Spinal cord (tissue), 10 donors: ENCODE measurements around the gene STAG1. TPM values are rescaled to one million over a fixed set of nuclear protein-coding genes. Genes with fewer than 3 reads are reported as not detected.
"Not testable (repeated sequence)": the region's sequence is repeated elsewhere in the genome, so short reads cannot be mapped to it uniquely, and the experiment has no call there.

ENCODE experiments used
- DNase-seq, 6 donors: peaks; one replicate each; pipeline versions ENCODE4 v3.0.0 to v3.0.0-alpha.2; 2013 to 2015; ENCODE audit warnings: low spot score in 6 of 6, low read depth in 4 of 6
- H3K27ac ChIP-seq: one replicate; pipeline ENCODE4 v1.5.1; 2013; ENCODE audit warnings: low read depth, low read length, control low read depth
- H3K27me3 ChIP-seq: one replicate; pipeline ENCODE4 v1.6.1; 2013; ENCODE audit warnings: low read length; ENCODE audit not compliant: control insufficient read depth, insufficient read depth
- H3K36me3 ChIP-seq: one replicate; pipeline ENCODE4 v1.6.1; 2013; ENCODE audit warnings: low read length; ENCODE audit not compliant: control insufficient read depth, insufficient read depth
- H3K4me1 ChIP-seq: one replicate; pipeline ENCODE4 v1.6.1; 2013; ENCODE audit warnings: low read length; ENCODE audit not compliant: control insufficient read depth, insufficient read depth
- H3K4me3 ChIP-seq: one replicate; pipeline ENCODE4 v1.5.1; 2013; ENCODE audit warnings: low read depth, low read length, control low read depth
- H3K9me3 ChIP-seq: one replicate; pipeline ENCODE4 v1.6.1; 2013; ENCODE audit warnings: low read length; ENCODE audit not compliant: control insufficient read depth, insufficient read depth
- WGBS: methylation state at CpG from one replicate; pipeline ENCODE4 v1.1.5; 2013; ENCODE audit warnings: missing lambda C conversion rate; ENCODE audit not compliant: insufficient coverage; 5-methylcytosine and 5-hydroxymethylcytosine counted together
- polyA plus RNA-seq, 2 donors: library from polyadenylated mRNA; unstranded; fragments of 120-200 nt; gene quantifications; one replicate each; pipeline ENCODE4 v1.2.1, GENCODE V29; 2013; ENCODE audit not compliant: insufficient read length in 2 of 2
- total RNA-seq, 2 donors: library from RNA; depleted of rRNA in 1 of 2; stranded (reverse); fragments of 120-200 nt in 1 of 2; fragments of >200 nt in 1 of 2; gene quantifications; one replicate each; pipeline versions ENCODE4 v1.2.3 to v1.2.4, GENCODE V29; 2013 to 2014
- donor health status: healthy.

Gene STAG1
- total and polyA plus RNA-seq, 4 donors, result 24.8 to 77.4 (median 45.0) TPM

GRCh38 chr3:136644212-136644611 lies 108.0 kb downstream of the STAG1 start:
- Histone ChIP-seq H3K4me1 (no peaks in the 10 kb centered on the region), H3K36me3 (no peaks in the 10 kb centered on the region), H3K9me3 (no peaks in the 10 kb centered on the region), H3K4me3 (no peak overlapping the region), H3K27me3 (no peaks in the 10 kb centered on the region), H3K27ac (no peak overlapping the region)
- no CpG with 5 or more reads among the region's 1 CpG for WGBS
- DNase-seq, result peak in 1 of 6 donors; percentile 55

DNA sequence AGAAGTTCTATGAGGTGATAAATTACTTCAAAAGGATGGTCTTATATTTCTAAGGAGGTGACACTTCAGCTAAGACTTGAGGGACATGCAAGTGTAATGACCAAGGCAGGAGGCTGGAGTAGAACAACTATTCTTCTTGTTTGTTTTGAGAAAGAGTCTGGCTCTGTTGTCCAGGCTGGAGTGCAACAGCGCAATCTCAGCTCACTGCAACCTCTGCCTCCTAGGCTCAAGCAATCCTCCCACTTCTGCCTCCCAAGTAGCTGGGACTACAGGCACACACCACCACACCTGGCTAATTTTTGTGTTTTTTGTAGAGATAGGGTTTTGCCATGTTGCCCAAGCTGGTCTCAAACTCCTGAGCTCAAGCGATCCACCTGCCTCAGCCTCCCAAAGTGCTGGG lies 108.8 kb downstream of the STAG1 start:
- not testable (repeated sequence) for H3K9me3 ChIP-seq, DNase-seq, H3K4me3 ChIP-seq, H3K4me1 ChIP-seq, H3K27me3 ChIP-seq, H3K36me3 ChIP-seq, H3K27ac ChIP-seq
- 100% methylated on average over 1 of the region's 2 CpGs for WGBS

DNA sequence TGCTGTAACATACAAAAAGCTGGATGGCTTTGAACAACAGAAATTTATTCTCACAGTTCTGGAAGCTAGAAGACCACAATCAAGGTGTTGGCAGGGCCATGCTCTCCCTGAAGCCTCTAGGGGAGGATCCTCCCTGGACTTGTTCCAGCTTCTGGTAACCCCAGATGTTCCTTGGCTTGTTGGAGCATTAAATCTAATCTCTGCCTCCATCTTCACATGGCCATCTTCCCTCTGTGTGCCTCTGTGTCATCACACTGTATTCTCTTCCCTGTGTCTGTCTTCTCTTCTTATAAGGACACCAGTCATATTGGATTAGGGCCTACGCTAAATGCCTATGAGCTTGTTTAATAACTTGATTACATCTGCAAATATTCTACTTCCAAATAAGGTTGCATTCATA lies 109.5 kb downstream of the STAG1 start:
- Histone ChIP-seq H3K4me3 (no peak overlapping the region), H3K36me3 (no peaks in the 10 kb centered on the region), H3K27ac (no peak overlapping the region), H3K27me3 (no peaks in the 10 kb centered on the region), H3K4me1 (no peaks in the 10 kb centered on the region), H3K9me3 (no peaks in the 10 kb centered on the region)
- no peak for DNase-seq
- no CpG with 5 or more reads among the region's 1 CpG for WGBS

DNA sequence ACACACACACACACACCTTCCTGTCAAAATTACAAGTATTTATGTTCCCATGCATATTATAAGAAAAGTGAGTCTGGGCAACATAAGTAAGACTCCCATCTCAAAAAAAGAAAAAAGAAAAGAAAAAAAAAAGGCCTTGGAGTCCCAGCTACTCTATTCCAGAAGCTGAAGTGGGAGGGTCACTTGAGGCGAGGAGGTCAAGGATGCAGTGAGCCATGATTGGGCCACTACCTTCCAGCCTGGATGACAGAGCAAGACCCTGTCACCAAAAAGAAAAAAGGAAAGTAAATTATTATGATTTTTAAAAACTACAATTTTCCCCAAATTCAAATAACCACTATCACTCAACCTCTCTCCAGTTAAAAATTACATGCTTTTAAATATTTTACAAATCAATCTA lies 113.1 kb downstream of the STAG1 start:
- Histone ChIP-seq H3K27me3 (no peaks in the 10 kb centered on the region), H3K4me3 (no peak overlapping the region), H3K9me3 (no peaks in the 10 kb centered on the region), H3K4me1 (no peaks in the 10 kb centered on the region), H3K27ac (no peak overlapping the region), H3K36me3 (no peaks in the 10 kb centered on the region)
- DNase-seq, result no peak
- no CpG with 5 or more reads among the region's 1 CpG for WGBS

DNA sequence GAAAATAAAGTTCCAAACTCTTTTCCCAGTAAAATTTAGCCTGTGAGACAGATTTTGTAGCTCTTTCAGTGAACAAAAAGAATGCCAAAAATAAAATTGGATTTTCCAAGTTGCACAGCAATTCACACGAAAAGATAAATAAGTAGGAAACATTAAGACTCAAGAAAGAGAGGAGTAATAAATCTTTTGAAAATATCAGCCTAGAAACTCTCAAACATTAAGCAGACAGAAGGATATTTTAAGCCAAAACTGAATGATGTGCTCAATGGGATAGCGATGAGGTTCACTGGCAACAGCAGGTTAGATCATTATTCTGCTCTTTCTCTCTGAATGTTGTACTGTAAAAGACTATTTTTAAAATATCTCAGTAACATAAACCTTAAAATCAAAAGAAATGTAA lies 115.0 kb downstream of the STAG1 start:
- Histone ChIP-seq H3K4me1 (peaks cover 2% of the 10 kb centered on the region), H3K27me3 (no peaks in the 10 kb centered on the region), H3K36me3 (no peaks in the 10 kb centered on the region), H3K4me3 (no peak overlapping the region), H3K27ac (no peak overlapping the region), H3K9me3 (no peaks in the 10 kb centered on the region)
- DNase-seq, result peak in 2 of 6 donors; percentile 13 to 44
- WGBS, result no CpG with 5 or more reads among the region's 2 CpGs

DNA sequence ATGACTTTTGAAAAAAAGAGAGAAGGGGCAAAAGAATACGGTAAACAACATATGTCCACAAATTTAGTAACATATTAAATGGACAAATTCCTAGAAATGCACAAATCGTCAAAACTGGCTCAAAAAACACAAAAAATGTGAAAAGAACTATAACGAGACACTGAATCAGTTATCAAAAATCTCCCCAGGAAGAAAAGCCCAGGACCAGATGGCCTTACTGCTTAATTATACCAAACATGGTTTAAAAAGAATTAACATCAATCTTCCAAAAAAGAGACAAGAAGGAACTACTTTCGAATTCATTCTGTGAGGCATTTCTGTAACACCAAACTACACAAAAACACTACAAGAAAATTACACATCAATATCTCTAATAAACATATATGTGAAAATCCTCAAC lies 117.4 kb downstream of the STAG1 start:
- no peak overlapping the region for H3K4me3 ChIP-seq
- no peaks in the 10 kb centered on the region for H3K36me3 ChIP-seq
- H3K27ac ChIP-seq, result no peak overlapping the region
- no peaks in the 10 kb centered on the region for H3K9me3 ChIP-seq
- no peaks in the 10 kb centered on the region for H3K27me3 ChIP-seq
- peaks cover 2% of the 10 kb centered on the region for H3K4me1 ChIP-seq
- DNase-seq, result no peak
- 83% methylated on average over 1 of the region's 4 CpGs for WGBS

DNA sequence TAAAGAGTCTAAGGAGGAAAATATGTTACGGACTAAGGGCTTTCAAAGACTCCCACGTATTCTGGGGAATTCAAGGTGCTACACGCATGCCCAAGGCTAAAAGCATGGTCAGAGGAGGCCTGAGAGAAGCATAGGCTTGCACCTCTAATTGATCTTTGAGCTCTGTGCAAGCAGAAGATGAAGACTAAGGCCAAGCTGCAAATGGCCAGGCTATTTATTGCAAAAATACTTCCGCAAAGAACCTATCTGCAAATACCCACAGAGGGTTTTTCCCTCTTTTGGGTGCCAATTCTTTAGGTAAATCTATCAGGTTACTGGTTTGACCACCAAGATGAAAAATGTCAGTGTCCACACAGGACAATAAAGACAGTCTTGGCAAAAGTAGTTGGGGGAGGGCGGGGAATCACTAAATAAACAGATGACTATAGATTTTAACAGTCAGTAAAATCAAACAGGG lies 119.5 kb downstream of the STAG1 start:
- Histone ChIP-seq H3K9me3 (no peaks in the 10 kb centered on the region), H3K4me1 (peaks cover 2% of the 10 kb centered on the region), H3K27me3 (no peaks in the 10 kb centered on the region), H3K4me3 (no peak overlapping the region), H3K36me3 (no peaks in the 10 kb centered on the region), H3K27ac (no peak overlapping the region)
- DNase-seq, result no peak
- WGBS, result 90% methylated on average over 3 of the region's 5 CpGs

DNA sequence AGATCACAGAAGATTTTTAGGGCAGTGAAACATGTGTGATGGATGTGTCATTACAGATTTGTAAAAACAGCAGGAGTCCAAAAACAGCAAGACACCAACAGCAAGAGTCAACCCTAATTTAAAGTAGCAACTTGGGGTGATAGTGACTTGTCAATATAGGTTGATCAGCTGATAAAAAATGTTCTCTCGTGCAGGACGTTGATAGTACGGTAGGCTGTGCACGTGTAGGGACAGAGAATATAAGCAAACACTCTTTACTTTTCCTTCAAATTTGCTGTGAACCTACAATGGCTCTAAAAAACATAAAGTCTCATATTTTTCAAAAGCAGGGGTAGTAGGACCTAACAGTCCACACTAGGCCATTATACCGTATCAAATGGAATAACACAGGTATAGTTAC lies 120.8 kb downstream of the STAG1 start:
- WGBS, result no CpG with 5 or more reads among the region's 5 CpGs
- Histone ChIP-seq H3K4me3 (no peak overlapping the region), H3K27me3 (no peaks in the 10 kb centered on the region), H3K27ac (no peak overlapping the region), H3K9me3 (no peaks in the 10 kb centered on the region), H3K36me3 (no peaks in the 10 kb centered on the region), H3K4me1 (peaks cover 2% of the 10 kb centered on the region)
- no peak for DNase-seq

DNA sequence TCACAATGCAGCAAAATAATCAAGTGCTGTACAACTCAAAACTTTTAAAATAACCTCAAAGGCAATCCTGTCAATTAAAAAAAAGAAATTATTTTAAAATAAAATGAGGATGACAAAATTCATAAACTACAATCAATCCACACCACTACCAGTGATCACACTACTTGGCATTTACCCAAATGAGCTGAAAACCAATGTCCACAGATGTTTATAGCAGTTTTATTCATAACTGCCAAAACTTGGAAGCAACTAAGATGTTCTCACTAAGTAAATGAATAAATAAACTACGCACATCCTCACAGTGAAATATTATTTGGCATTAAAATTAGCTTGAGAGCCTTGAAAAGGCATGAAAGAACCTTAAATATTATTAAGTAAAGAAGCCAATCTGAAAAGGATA lies 121.3 kb downstream of the STAG1 start:
- DNase-seq, result no peak
- WGBS, result no CpG with 5 or more reads among the region's 1 CpG

GRCh38 chr3:136626493-136626892 lies 125.7 kb downstream of the STAG1 start:
- no peak overlapping the region for H3K4me3 ChIP-seq
- H3K27me3 ChIP-seq, result no peaks in the 10 kb centered on the region
- H3K9me3 ChIP-seq, result no peaks in the 10 kb centered on the region
- no peak overlapping the region for H3K27ac ChIP-seq
- H3K36me3 ChIP-seq, result no peaks in the 10 kb centered on the region
- no peaks in the 10 kb centered on the region for H3K4me1 ChIP-seq
- WGBS, result no CpG with 5 or more reads among the region's 3 CpGs
- DNase-seq, result no peak

More for the DNA sequence above, 121.3 kb downstream of the STAG1 start:
- Histone ChIP-seq H3K9me3 (no peaks in the 10 kb centered on the region), H3K27me3 (no peaks in the 10 kb centered on the region), H3K4me1 (peaks cover 2% of the 10 kb centered on the region), H3K36me3 (no peaks in the 10 kb centered on the region), H3K27ac (no peak overlapping the region), H3K4me3 (no peak overlapping the region)
